Embryonic facial prominence (tissue), 1 donor: Measurements from ENCODE around the gene TNPO3.
"Not testable (repeated sequence)": the region's sequence is repeated elsewhere in the genome, so short reads cannot be mapped to it uniquely, and the experiment has no call there.

Experiments
- DNase-seq: peaks from one replicate; pipeline ENCODE4 v3.0.0-alpha.2; 2016; ENCODE audit errors: extremely low spot score

The TNPO3 gene

DNA sequence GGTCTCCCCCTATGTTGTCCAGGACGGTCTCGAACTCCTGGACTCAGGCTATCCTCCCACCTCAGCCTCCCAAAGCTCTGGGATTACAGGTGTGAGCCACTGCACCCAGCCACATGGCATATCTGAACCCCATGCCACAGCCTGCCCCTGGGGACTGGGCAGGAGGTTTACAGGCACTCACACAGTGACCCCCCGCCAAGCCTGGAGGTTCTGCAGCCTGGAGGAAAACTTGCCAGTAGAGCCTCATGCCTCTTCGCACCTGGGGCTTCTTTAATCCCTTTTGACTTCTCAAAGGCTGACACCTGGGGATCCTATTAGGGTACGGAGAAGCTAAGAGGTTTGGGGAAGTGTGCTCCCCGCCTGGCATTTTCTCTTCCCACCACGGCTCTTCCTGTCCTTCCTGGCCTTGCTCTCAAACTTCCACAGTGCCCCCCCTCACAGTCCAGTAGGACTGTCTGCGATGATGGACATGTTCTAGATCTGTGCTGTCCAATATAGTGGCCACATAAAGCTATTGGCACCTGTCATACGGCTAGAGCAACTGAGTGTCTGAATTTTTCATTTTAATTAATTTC is 133.0 kb downstream of the TNPO3 start:
- DNase-seq = no peak

DNA sequence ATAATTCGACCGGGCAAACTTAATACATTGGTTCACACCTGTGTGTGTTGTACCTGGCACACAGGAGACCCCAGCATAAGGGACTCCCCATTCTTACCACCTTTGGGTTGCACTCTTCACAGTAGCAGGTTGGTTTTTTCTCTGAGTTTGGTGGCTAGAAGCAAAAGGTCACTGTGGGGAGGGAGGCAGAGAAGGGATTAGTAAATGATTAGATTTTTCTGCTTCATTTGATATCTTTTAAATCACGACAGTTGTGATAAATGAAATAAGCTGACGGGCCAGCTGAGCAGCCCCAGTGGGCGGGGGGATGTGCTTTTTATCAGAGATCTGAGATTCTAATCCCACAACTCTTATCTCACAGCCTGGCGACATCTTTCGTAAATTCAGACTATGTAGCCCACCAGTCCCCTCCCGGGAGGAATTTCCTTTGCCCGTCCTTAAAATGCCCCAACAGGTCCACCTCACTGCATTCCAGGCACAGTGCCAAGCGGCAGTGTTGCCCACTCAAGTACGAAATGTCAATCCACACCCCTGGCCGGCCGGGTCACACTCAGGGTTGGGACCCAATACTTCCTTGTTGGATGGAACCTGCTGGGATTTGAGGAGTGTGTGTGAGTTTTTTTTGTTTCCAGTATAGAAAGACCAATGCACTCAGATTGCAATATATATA is 133.9 kb downstream of the TNPO3 start:
- no peak for DNase-seq

- no peak for DNase-seq
Measured at GRCh38 chr7:128919881-128920799, 134.8 kb downstream of the TNPO3 start.

DNA sequence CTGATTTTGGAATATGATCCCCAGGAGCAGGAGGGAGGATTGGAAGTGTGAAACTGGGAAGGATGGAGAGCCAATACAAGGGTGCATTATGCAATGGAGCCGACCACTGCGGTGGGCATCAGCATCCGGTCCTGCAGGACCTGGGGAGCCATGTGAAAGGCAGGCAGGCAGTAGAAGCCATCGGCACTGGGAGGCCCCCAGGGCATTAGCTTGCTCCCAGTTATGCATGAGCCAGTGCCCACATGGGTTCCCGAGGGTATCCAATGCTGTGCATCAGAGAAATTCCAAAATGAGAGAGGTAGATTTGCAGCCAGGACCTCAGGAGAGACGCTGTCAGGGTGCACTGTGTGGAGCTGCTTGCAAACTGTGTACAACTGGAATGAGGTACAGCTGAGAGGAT is 135.7 kb downstream of the TNPO3 start:
- no peak for DNase-seq

DNA sequence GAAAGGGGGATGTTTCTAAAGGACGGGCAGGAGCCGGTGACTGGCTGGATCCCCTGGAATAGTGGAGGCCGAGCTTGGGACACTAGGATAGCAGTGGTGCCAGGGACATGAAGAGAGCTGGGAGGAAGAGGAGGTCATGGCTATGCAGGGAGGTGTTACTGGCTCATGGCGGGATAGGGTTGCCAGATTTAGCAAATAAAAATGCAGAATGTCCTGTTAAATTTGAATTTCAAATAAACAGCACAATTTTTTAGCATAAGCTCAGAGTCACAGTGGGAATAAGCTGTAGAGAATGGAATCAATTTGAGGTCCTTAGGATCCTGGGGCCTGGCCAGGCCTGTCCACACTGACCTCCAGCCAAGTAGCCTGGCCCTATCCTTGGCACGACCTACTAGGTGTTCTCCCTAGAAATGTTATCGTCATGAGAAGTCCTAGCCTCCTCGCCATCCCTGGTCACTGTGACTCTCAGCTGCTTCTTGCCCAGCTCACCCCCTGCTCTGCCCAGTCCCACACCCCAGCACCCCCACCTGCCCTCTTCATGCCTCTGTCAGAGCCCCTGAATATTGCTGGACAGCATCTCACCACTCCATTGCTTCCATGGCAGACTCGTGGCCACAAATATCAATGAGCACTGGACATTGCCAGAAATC is 136.8 kb downstream of the TNPO3 start:
- no peak for DNase-seq

GRCh38 chr7:128917122-128917521 is 137.8 kb downstream of the TNPO3 start:
- DNase-seq = no peak

DNA sequence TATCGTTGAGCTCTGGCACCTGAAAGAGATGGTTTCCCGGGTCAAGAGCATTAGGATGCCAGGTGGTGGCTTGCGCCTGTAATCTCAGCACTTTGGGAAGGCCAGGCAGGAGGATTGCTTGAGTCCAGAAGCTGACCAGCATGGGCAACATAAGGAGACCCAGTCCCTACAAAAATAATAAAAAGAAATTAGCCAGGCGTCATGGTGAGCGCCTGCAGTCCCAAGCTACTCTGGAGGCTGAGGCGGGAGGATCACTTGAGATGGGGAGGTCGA is 138.3 kb downstream of the TNPO3 start:
- no peak for DNase-seq

DNA sequence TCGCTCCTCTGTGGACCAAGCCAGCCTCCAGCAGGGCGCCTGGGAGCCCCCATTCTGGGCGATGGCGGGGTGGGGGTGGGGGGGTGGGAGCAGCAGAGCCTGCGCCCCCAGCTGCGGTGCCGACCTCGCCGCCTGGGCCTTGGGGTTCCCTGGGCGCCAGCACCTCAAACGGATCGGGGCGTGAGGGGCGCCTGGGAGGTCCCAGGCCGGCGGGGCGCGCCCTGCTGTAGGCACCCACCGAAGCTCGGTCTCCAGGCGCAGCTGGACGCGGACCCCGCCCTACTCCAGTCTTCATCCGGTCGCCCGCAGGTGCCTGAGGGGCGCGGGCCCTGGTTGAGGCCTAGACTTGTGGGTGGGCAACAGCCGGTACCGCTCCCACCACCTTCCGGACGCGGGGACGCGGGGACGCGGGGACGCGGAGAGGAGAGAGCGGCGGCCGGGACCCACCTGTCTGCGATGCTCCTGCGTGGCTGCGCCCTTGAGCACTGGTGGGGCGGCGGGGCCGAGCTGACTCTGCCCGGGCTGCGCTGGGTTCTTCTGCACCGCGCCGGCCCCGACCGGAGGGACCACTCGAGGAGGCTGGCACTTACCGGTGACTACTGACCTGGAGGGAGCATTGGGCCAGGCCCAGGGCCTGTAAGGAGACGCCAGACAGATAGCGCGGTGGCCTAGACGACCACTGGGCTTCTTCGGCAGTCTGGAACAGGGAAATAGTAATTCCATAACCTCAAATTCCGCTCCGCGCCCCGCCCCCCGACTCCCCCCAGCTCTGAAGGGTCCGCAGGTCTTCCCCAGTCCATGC is 138.9 kb downstream of the TNPO3 start:
- no peak for DNase-seq

GRCh38 chr7:128915271-128915819 is 139.6 kb downstream of the TNPO3 start:
- DNase-seq = no peak

- DNase-seq = no peak
Measured at GRCh38 chr7:128914566-128915151, 140.3 kb downstream of the TNPO3 start.

DNA sequence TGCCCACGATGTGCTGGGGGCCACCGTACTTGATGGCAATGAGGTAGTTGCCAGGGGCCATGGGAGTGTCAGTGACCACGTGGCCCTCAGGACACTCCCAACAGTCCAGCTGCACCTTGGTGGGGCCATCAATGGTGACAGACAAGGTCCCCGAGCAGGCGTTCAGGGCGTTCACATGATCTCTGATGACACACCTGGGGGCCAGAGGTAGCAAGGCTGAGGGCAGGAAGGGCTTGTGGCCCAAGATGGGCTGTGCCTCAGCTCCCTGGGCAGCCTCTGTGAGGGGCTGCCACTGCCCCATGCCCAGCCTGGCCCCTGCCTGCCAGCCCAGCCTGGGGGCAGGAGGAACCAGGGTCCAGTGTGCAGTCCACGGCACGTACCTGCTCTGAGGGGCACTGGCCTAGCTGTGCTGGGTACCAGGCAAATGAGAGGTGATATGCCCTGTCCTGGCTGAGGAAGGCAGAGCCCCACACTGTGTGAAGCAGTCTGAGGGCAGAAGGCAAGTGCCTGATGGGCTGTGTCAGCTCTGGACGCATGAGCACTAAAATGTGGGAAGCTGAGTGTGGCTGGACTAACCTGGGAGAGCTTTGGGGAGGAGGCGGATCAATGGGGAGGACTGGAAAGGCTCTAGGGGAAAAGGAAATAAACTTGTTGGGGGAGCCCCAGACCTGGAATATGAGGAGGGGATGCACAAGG is 140.9 kb downstream of the TNPO3 start:
- DNase-seq = no peak

GRCh38 chr7:128912709-128913495 is 142.0 kb downstream of the TNPO3 start:
- DNase-seq = not testable (repeated sequence)

GRCh38 chr7:128912281-128912680 is 142.6 kb downstream of the TNPO3 start:
- no peak for DNase-seq

GRCh38 chr7:128911423-128912031 is 143.4 kb downstream of the TNPO3 start:
- DNase-seq = no peak

DNA sequence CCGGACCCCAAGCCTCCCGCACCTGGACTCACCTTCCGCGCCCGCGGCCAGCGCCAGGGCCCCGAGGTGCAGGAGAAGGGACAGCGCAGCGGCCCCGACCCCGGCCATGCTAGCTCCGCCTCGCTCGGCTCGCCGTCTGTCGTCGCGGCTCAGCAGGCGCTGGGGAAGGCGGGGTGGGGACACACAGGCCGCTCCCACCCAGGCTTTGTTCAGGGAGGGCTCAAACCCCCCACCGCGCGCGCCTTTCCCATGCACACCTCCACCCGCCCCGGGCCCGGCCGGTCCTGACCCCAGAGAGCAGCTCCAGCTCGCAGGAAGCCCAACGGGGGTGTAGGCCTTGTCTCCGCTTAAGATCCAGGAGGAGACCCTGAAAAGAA is 144.4 kb downstream of the TNPO3 start, which contains the start of gene KCP:
Gene KCP (minus strand): TSS at position 141 of the 377 bp plus-strand sequence. CDS start 33 bp downstream, at position 108.
- DNase-seq = no peak

DNA sequence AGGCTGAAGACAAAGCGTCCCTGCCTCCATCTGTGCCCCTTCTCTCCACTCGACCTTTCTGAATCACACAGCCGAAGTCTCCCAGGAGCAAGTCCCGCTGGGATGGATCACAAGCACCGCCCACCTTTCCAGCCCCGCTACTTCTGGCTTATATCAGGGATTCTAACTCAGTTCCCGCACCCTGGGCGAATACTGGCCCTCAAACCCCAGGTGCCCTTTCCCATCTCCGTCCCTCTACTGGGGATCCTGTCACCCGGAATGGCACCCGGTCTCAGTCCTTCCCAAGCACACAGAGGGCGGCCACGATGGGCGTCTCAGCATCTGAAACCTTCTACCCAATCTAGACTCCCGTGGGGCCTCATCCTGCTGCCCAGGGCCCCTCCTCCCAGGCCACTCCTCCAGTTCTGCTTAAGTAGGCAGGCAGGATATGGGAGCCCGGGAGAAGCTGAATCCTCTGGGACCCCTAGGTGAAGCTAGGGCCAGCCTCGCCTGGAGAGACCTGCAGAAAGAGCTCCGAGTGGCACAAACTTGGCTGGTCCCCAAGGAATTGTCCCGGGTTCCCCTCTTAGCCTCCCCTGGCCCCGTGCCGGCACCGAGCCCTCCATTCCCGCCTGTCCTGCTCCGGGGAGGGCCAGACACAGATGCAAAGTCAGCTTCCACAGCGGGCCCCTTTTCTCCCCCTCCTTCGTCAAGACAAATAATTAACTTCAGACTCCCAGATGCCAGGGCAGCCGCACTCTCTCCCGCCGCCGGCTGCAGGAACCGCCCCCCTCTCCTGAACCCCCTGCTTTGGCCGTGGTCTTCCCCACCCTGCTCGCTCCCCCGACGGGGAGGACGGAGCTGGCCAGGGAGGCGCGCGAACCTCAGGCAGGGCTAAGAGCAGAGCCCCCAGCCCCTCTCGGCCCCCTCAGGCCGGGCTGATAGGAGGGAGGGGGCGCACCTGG is 145.0 kb downstream of the TNPO3 start:
- DNase-seq = no peak

GRCh38 chr7:128908750-128909624 is 145.9 kb downstream of the TNPO3 start:
- no peak for DNase-seq
